SW480 (cell line): ENCODE measurements around the gene PPP1R16B.
"Not testable (repeated sequence)": the region's sequence is repeated elsewhere in the genome, so short reads cannot be mapped to it uniquely, and the experiment has no call there.

Source experiments
- DNase-seq: peaks from one replicate; pipeline ENCODE4 v3.0.0-alpha.2; 2016; ENCODE audit warnings: low spot score

Gene PPP1R16B

DNA sequence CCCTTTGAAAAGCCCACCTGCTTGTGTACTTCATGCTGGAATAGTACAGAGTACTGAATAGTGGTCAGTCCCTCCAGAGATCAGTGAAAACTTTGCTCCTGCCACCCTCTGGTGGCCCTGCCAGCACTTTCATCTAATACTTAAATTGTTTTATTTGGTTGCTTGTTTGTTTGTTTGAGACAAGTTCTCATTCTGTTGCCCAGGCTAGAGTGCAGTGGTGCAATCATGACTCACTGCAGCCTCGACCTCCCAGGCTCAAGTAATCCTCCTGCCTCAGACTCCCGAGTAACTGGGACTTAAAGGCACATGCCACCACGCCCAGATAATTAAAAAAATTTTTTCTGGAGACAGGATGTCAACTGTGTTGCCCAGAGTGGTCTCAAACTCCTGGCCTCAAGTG, 129.8 kb downstream of the PPP1R16B start:
- DNase-seq, result peak; percentile 69

GRCh38 chr20:38935967-38936407, 130.5 kb downstream of the PPP1R16B start:
- peak; percentile 68 for DNase-seq

DNA sequence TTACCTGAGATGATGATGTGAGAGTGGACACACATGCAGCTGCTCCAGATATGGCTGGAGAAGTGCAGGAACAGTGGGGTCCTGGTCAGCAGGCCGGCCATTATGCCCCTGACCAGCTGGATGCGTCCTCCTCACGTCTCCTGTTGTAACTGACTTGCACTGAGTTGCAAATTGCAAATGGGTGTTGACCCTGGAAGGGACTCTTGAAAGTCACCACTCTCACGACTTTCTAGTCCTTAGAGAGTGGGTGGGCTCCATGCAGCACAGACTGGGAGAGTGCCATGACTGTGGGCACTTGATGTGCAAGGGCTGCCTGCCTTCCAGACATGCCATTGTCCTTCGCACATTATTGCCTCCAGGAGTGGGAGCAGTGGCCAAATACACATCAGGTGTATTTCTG, 131.5 kb downstream of the PPP1R16B start:
- DNase-seq, result no peak

DNA sequence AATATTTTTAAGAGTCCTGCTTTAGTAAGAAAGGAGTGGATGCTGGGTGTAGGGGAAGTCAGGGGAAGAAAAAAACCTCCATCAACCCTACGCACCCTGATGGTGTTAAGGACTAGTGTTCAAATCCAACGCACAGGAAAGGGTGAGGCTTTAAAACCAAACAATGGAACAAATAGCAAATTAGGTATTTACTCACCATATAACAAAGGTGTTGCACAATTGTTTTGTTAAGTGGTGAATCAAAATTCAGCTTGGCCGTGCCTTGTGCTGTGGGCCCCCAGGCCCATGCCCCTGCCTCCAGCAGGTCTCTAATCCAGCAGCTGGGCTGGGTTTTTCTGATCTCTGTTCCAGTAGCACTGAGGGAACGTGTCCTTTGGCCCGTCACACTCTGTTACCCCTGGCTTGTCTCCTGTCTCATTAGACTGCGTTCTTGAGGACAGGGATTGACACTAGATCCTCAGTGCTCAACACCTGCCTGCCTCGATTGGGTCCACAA, 132.5 kb downstream of the PPP1R16B start:
- DNase-seq, result no peak

DNA sequence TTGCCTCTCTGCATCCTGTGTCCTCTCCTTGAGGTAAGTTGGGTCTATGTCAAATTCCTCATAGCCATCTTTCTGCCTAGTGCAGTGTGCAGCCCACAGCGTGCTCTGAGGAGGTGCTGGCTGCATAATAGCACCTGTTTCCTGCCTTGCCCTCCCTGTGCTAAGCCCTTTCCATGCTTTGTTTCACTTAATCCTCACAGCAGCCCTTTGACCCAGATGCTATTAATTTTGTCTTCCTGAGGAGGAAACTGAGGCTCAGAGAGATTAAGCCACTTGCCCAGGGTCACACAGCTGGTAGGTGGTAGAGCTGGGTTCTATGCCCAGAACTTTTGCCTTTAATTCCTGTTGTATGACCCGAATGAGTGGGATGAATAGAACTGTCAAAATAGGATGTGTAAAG, 134.2 kb downstream of the PPP1R16B start:
- DNase-seq, result no peak

GRCh38 chr20:38940644-38941043, 135.1 kb downstream of the PPP1R16B start:
- DNase-seq, result no peak

DNA sequence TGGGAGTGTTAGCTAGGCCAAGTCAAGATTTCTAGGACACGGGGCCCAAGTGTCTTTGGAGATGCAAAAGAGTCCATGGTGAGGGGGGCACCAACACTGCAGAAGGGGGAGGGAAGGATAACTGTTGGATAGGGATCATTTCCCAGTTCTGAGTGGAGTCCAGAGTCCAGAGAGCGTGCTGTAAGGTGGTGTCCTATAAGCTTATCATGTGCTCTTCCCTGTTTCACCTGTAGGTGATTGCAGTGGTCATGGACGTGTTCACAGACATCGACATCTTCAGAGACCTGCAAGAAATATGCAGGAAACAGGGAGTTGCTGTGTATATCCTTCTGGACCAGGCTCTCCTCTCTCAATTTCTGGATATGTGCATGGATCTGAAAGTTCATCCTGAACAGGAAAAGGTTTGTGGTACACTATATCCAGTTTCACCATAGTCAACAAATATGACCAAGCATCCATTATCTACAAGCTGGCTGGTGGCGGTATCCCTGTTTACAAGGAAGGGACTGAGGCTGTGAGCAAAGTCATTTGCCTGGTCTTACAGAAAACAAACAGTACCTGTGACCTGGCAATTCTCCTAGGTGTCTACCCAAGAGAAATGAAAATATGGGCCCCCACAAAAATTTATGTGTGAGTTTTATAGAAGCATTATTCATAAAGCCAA, 136.4 kb downstream of the PPP1R16B start:
- no peak for DNase-seq

- no peak for DNase-seq
Measured at GRCh38 chr20:38945012-38945411, 139.5 kb downstream of the PPP1R16B start.

DNA sequence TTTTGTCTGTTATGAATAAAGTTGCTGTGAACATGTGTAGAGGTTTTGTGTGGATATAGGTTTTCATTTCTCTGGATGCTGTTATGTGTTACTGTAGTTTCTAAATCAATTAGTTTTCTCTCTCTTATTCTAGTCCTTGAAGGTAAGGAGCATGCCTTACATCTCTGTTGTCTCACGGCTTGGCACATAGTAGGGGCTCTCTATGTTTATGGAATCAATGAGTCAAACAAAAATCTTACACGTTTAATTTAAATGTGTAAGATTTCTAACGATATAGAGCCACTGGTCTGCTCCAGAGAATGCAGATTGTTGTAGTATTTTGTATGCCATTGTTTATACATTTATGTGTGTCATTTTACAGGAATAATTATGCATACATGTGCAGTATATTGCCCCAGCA, 141.3 kb downstream of the PPP1R16B start:
- DNase-seq, result no peak

- no peak for DNase-seq
Measured at GRCh38 chr20:38947931-38948362, 142.4 kb downstream of the PPP1R16B start.

DNA sequence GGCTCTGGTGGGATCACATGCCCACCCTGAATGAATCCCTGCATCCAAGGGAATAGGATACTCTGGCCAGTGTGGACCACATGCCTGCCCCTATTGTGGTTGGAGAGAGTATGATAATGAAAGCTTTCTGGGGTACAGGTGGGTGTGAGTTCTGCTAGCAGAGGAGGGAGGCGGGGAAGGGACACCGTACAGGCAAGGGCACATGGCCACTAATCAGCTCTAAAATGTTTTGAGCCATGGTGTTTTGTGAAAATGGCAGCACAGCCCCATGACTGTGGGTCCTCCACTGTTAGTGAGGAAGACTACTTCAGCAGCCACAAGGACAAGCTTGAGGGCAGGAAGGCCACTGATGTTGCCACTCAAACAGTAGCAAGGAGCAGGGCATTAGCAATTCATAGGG, 144.8 kb downstream of the PPP1R16B start:
- DNase-seq, result no peak

- DNase-seq, result no peak
Measured at GRCh38 chr20:38951611-38952010, 146.1 kb downstream of the PPP1R16B start.

GRCh38 chr20:38952153-38952552, 146.7 kb downstream of the PPP1R16B start:
- no peak for DNase-seq

DNA sequence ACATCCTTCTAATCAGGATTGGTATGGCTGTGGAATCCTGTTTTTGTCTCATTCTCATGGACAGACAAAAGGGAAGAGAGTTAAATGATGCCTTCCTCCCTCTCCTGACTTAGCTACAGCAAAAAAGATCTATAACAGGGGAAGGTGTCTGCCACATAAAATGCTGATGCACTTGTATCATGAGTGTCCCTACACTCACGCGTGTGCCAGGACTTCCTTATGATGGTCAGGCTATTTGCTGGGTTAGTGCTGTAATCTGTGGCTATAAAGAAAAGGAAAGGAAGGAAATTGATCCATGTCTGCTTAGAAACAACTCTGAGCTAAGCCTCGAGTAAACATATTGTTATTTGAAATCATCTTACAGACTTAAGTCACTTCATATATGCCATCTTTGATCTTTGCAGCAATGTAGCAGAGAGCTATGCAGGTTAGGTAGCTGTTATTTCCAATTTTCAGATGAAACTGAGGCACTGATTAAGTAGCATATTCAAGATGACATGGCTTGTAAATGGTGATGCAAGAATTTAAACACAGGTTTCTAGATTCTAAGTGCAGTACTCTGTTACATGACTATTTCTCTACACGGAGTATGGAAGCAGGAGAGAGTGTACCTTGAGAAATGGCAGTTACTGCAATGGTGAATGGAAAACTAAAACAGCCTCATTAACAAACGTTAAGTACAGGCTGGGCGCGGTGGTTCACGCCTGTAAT, 148.3 kb downstream of the PPP1R16B start:
- no peak for DNase-seq

DNA sequence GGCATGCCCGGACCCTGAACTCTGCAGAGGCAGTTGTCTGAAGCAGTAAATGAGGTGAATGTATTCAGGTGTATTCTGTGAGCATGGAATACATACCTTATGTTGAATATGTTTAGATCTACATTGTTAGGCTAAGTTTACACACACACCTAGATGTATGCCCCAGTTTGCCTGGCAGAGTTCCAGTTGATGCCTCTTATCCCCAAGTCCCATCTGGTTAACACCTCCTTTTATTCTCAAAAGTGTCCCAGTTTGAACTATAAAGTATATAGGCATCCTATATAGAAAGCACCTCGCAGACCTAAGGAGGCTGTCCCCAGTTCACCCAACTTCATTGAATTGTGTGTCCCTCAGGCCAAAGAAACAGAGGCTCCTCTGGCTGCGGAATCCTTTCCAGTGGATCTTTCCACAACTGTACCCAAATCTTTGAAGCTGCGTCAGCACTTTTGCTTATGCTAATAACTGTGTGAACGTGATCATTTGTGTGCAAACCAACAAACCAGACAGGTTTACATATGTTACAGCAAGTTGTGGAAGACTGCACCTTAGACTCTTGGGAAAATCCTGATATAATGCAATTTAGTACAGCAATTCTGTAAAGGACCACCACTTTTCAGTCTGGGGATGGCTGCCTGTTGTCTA, 151.9 kb downstream of the PPP1R16B start:
- DNase-seq, result no peak

GRCh38 chr20:38957915-38958485, 152.5 kb downstream of the PPP1R16B start:
- DNase-seq, result no peak

GRCh38 chr20:38960187-38960687, 154.7 kb downstream of the PPP1R16B start:
- not testable (repeated sequence) for DNase-seq

DNA sequence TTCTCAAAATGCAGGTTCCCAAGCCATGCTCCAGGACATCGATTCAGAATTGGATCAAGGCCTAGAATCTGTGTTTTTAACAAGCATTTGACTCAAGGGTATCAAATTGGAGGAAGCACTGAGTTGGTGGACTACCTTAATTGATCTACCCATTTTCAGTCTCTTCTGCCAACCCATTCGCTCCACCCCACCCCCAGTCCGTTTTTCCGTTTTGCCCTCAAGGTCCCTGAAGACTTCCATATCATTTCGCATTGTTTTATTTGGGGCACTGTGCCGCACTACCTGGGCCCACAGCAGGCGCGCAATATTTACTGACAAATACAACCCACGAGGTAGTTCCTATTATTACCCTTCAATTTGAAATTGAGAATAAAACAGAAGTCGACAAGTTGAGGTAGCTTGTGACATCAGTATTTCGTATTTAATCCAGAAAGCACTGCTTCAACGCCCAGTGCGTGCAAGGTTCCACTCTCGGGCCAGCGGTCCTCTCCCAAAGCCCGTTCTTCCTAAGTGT, 156.1 kb downstream of the PPP1R16B start:
- peak; percentile 28 for DNase-seq

DNA sequence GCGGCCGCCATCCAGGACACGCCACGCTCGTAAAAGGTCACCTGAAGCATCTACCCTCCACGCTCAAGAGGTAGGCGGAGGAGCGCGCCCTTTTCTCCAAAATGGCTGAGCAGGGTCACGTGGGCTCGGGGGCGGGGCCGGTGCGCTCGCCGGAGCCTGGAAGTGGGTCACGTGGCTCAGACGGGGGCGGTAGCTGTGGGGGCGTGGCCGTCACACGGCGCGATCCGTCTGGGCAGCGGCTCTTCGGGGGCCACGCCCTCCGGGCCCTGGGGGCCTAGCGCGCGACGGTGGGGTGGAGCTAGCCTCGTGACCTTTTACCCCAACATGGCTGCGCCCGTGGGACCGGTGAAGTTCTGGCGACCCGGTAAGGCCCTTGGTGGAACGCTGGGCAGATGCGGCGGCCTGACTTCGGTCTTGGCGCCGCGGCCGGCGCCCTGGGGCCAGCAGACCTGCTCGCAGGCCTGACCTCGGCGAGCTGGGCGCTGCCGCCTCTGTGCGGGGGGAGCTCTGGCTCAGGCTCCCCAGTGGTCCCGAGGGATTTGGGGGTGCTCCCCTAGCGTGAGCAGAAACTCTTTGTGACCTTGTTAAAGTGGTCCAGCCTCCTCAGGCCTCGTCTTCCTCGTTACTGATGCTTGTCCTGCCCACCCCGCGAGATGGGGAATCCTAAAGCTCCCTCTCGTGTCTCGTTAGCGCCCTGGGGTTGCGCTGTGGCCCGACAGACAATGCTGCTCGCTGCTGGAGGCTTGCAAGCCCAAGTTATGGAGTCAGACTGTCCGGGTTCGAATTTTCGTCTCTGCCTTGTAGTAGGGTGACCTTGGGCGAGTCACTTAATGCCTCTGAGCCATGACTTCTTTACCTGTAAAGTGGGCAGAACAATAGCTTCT, 156.8 kb downstream of the PPP1R16B start, which contains the start of gene DHX35:
DHX35 (plus strand) TSS at position 301 of the 884 bp plus-strand sequence; CDS start at position 325, 24 bp downstream.
- peak; percentile 99 for DNase-seq

DNA sequence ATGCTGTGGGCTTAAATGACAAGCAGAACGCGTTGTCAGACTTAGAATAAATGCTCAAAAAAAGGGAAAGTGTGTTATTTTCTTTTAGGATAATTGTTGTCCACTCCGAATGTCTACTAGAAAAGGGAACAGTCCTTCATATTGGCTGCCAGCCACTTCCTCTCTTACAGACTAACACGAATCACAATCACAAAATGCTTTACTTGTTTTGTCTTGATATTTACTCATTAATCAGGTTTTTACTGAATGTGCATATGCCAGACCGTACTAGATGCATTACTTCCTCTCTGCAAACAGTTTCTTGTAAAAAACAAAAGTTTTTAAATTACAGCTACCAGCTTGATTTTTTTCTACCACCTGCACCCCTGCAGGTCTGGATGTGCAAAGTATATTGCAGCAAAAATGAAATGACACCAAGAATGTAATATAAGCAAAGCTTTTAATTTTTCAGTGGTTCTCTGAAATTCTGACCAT, 157.5 kb downstream of the PPP1R16B start:
- DNase-seq, result no peak

DNA sequence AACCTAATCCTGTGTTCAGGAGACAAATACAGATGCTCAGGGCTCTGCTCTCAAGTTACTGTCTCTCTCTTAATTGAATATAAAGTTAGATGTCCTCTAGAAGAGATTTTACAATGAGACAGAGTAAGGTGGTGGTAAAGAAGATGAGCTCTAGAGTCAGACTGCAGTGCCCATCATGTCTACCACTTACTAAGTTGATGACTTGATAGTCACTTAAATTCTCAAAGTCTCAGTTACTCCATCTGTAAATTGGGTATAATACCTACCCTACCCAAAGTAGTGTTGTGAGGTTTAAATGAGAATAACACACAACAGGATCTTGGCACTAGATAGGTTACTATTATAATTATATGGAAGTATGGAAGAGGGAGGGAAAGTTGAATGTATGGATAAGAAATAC, 158.2 kb downstream of the PPP1R16B start:
- DNase-seq, result no peak
